Caco-2 (cell line): ENCODE measurements around the gene GAL3ST3. TPM values are rescaled to one million over a fixed set of nuclear protein-coding genes. Genes with fewer than 3 reads are reported as not detected.

Experiments used
- BruUV-seq: library from RNA; stranded (reverse); fragments of 400-500 nt; replicated peaks from 2 replicates; lab custom pipeline; 2021; lab: Mats Ljungman, UMichigan
- CTCF ChIA-PET: fragments of 300-600 bp; sonication (Branson Sonifier 250); formaldehyde crosslinking; loops from one replicate; lab custom pipeline; 2022; ENCODE audit warnings: antibody characterized with exemption; lab: Charles Lee
- POLR2A ChIA-PET: fragments of 300-600 bp; sonication (Branson Sonifier 250); formaldehyde crosslinking; loops from one replicate; lab custom pipeline; 2022; ENCODE audit warnings: antibody characterized with exemption; lab: Charles Lee
- DNase-seq, 2 experiments: peaks; one replicate each; pipeline versions ENCODE4 v3.0.0 to v3.0.0-alpha.2; 2020 to 2022
- H3K27me3 ChIP-seq: replicated peaks from 2 replicates; pipeline ENCODE4 v1.6.0; 2011; ENCODE audit warnings: low read length; ENCODE audit not compliant: control insufficient read depth, insufficient read depth
- H3K36me3 ChIP-seq: 2 replicates; pipeline ENCODE4 v1.5.1; 2011; ENCODE audit warnings: low read length; ENCODE audit not compliant: control insufficient read depth, insufficient read depth
- H3K4me1 ChIP-seq: fragments of 250-450 bp; sonication (Bioruptor Pico); 2 replicates; pipeline ENCODE4 v1.5.1; 2020; ENCODE audit warnings: mild to moderate bottlenecking
- H3K4me3 ChIP-seq: 2 replicates; pipeline ENCODE4 v1.5.1; 2011; ENCODE audit warnings: low read depth, mild to moderate bottlenecking, control low read depth, low read length
- H3K9me3 ChIP-seq: fragments of 250-450 bp; sonication (Bioruptor Pico); 2 replicates; pipeline ENCODE4 v1.5.1; 2020; ENCODE audit warnings: mild to moderate bottlenecking, moderate library complexity
- H3K27ac Mint-ChIP-seq: one replicate; pipeline ENCODE4 v1.8.0; 2022; ENCODE audit warnings: mixed read lengths; ENCODE audit not compliant: unreplicated experiment
- H3K27me3 Mint-ChIP-seq: one replicate; pipeline ENCODE4 v1.8.0; 2022; ENCODE audit warnings: mixed read lengths; ENCODE audit not compliant: insufficient read depth, unreplicated experiment
- H3K36me3 Mint-ChIP-seq: one replicate; pipeline ENCODE4 v1.8.0; 2022; ENCODE audit warnings: mild to moderate bottlenecking, mixed read lengths; ENCODE audit not compliant: insufficient read depth, unreplicated experiment
- H3K4me1 Mint-ChIP-seq: one replicate; pipeline ENCODE4 v1.8.0; 2022; ENCODE audit warnings: low read depth, mixed read lengths; ENCODE audit not compliant: unreplicated experiment
- H3K4me3 Mint-ChIP-seq: one replicate; pipeline ENCODE4 v1.8.0; 2022; ENCODE audit warnings: mild to moderate bottlenecking, moderate library complexity, mixed read lengths; ENCODE audit not compliant: unreplicated experiment
- H3K9me3 Mint-ChIP-seq: one replicate; pipeline ENCODE4 v1.8.0; 2022; ENCODE audit warnings: mixed read lengths; ENCODE audit not compliant: unreplicated experiment
- intact Hi-C: fragments of 100-400 bp; cut with micrococcal nuclease; formaldehyde crosslinking; loops from one replicate; pipeline ENCODE4 v1.10.0; 2022; ENCODE audit not compliant: unreplicated experiment
- total RNA-seq: library from RNA; stranded (reverse); gene quantifications from 2 replicates; pipeline ENCODE4 v1.2.3, GENCODE V29; 2022
- TF ChIP-seq, protein P1 (sequence below), 2 experiments: fragments of 200-600 bp in 1 of 2; IDR thresholded peaks; 1 replicate in 1 of 2; 2 replicates in 1 of 2; pipeline versions ENCODE4 v1.5.1 to v1.8.0; 2011 to 2022; ENCODE audit warnings: antibody characterized with exemption in 1 of 2, control low read depth in 1 of 2, inconsistent platforms in 1 of 2, low read depth in 1 of 2, low read length in 1 of 2, mild to moderate bottlenecking in 1 of 2, moderate library complexity in 1 of 2; ENCODE audit not compliant: insufficient read depth in 1 of 2, severe bottlenecking in 1 of 2, unreplicated experiment in 1 of 2

Gene GAL3ST3
- total RNA-seq, 1 experiment from 2014 or later: not detected

DNA sequence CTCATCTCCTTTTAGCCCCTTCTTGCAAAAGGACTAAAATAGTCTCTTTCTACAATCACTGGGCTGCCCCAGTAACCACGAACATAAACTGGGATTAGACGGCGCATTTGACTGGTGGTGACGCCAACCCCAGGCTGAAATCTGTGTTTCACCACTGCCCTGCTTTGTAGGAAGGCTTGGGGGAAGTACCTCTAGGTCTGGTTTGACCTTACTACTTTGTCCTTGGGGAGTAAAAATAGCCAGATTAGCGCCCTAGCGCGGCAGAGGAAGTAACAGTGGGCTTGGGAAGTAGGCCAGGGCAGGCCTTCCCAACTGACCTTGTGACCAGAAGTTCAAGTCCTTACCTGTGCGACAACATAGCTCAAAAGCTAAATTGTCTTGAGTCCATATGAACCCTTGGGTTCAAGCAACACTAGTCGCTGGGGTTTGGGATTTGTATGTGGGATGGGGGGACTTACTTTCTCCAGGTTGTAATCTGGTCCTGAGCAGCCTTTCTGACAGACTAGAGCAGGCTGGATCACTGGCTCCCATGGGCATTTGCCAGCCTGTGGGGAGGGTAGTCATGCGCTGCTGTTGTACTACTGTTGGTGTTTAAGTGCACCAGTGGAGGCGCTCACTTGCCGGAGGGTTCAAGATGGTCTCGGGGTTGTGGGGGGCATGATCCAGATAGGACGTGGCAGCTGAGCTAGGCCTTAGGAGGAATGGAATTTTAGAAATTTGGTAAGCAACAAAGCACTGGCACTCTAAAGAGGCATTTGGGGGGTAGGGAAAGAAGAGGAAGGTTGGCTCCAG, 20.2 kb upstream of the GAL3ST3 start:
- Histone ChIP-seq H3K4me1 (peaks cover 15% of the 10 kb centered on the region; the same call in 1 of the 2 replicates), H3K36me3 (peaks cover 5% of the 10 kb centered on the region; the same call in 1 of the 2 replicates), H3K27me3 (no peaks in the 10 kb centered on the region), H3K9me3 (no peaks in the 10 kb centered on the region), H3K4me3 (peak overlapping the region; percentile 83)
- POLR2A ChIA-PET: interaction anchor here (1.4 kb wide), 1 partner anchor 17 kb away, joined by 6 read pairs; the partner anchor contains the start of gene SF3B2
- TF ChIP-seq, protein P1, sequence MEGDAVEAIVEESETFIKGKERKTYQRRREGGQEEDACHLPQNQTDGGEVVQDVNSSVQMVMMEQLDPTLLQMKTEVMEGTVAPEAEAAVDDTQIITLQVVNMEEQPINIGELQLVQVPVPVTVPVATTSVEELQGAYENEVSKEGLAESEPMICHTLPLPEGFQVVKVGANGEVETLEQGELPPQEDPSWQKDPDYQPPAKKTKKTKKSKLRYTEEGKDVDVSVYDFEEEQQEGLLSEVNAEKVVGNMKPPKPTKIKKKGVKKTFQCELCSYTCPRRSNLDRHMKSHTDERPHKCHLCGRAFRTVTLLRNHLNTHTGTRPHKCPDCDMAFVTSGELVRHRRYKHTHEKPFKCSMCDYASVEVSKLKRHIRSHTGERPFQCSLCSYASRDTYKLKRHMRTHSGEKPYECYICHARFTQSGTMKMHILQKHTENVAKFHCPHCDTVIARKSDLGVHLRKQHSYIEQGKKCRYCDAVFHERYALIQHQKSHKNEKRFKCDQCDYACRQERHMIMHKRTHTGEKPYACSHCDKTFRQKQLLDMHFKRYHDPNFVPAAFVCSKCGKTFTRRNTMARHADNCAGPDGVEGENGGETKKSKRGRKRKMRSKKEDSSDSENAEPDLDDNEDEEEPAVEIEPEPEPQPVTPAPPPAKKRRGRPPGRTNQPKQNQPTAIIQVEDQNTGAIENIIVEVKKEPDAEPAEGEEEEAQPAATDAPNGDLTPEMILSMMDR (IDR thresholded peaks at IDR 0.05; ENCODE audit: insufficient read depth in 1 of 2, low read depth in 1 of 2, low read length in 1 of 2, severe bottlenecking in 1 of 2, unreplicated experiment in 1 of 2): no peak
- TSS peak; percentile 56 for BruUV-seq
- Mint-ChIP-seq H3K27me3 (no peaks in the 10 kb centered on the region), H3K4me1 (peaks cover 17% of the 10 kb centered on the region), H3K9me3 (no peaks in the 10 kb centered on the region), H3K36me3 (peaks cover 72% of the 10 kb centered on the region), H3K4me3 (peak overlapping the region; percentile 74), H3K27ac (peak overlapping the region; percentile 63)
- no peak for DNase-seq
- CTCF ChIA-PET: interaction anchor here (0.6 to 2.5 kb wide), 9 partner anchors 17 to 794 kb away, joined by 3 to 6 read pairs (median 4); partner anchors contain the start of gene SF3B2
- intact Hi-C loops: loop anchor here (1.0 to 2.0 kb wide), 2 partner anchors 16 to 65 kb away; partner anchors contain the start of gene SF3B2

DNA sequence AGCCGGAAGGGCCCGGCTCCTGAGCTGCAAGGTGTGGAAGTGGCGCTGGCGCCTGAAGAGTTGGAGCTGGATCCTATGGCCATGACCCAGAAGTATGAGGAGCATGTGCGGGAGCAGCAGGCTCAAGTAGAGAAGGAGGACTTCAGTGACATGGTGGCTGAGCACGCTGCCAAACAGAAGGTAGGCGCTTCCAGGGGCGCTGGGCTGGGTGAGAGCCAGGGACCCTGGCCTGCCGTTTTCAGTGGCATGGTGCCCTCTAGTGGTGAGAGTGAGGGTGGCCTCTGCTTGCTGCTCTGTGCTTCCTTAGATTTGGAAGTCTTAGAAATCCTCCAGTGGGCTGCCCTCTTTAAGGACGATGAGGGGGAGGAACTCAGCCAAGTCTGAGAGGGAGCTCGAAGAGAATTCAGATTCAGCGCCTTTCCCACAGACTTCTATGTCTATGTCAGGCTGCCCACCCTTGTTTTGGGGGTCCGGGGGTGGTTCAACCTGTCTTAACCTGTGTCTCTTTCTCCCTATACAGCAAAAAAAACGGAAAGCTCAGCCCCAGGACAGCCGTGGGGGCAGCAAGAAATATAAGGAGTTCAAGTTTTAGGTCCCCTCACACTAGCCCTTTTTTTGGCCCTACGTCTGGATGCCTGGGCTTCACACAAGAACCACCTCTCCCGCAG, 19.3 kb upstream of the GAL3ST3 start:
- Histone ChIP-seq H3K4me3 (no peak overlapping the region), H3K9me3 (no peaks in the 10 kb centered on the region), H3K4me1 (peaks cover 15% of the 10 kb centered on the region; the same call in 1 of the 2 replicates), H3K36me3 (peaks cover 7% of the 10 kb centered on the region), H3K27me3 (no peaks in the 10 kb centered on the region)
- ChIA-PET CTCF (interaction anchor here (0.6 to 2.5 kb wide), 8 partner anchors 16 to 177 kb away, joined by 3 to 6 read pairs (median 4); partner anchors contain the start of gene SF3B2), POLR2A (interaction anchor here (1.4 kb wide), 1 partner anchor 16 kb away, joined by 6 read pairs; the partner anchor contains the start of gene SF3B2)
- H3K4me3 Mint-ChIP-seq: peak overlapping the region; percentile 32
- H3K27ac Mint-ChIP-seq: no peak overlapping the region
- H3K4me1 Mint-ChIP-seq: peaks cover 16% of the 10 kb centered on the region
- H3K27me3 Mint-ChIP-seq: no peaks in the 10 kb centered on the region
- peak; percentile 79 to 89 for DNase-seq
- intact Hi-C loops: loop anchor here (1.0 to 2.0 kb wide), 2 partner anchors 15 to 66 kb away; partner anchors contain the start of gene SF3B2
- TSS peak; percentile 1 for BruUV-seq
- H3K9me3 Mint-ChIP-seq: no peaks in the 10 kb centered on the region
- H3K36me3 Mint-ChIP-seq: peaks cover 75% of the 10 kb centered on the region
- TF ChIP-seq, protein P1 (IDR thresholded peaks at IDR 0.05; ENCODE audit: insufficient read depth in 1 of 2, low read depth in 1 of 2, low read length in 1 of 2, severe bottlenecking in 1 of 2, unreplicated experiment in 1 of 2): peak; percentile 87 to 94

DNA sequence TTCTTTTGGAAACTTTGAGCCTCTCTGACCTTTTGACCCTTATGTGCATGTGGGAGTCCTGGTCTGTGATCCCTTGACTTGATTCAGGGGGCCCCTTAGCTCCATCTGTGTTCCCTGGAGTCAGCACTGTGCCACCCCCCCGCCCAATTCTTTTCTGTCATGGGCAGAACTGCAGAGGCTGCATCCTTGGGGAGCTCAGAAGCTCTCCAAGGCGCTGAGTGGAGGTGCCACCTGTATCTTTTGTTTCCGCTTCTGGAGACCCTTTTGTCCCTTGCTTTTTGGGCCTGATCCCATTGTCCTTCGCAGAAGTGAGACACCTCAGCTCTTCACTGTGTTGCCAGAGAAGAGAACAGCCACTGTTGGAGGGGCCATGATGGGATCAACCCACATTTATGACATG, 18.7 kb upstream of the GAL3ST3 start:
- peaks cover 81% of the 10 kb centered on the region for H3K36me3 Mint-ChIP-seq
- Histone ChIP-seq H3K4me1 (peaks cover 15% of the 10 kb centered on the region; the same call in 1 of the 2 replicates), H3K27me3 (no peaks in the 10 kb centered on the region), H3K36me3 (peaks cover 7% of the 10 kb centered on the region), H3K9me3 (no peaks in the 10 kb centered on the region), H3K4me3 (no peak overlapping the region)
- no peaks in the 10 kb centered on the region for H3K27me3 Mint-ChIP-seq
- TF ChIP-seq, protein P1 (IDR thresholded peaks at IDR 0.05; ENCODE audit: insufficient read depth in 1 of 2, low read depth in 1 of 2, low read length in 1 of 2, severe bottlenecking in 1 of 2, unreplicated experiment in 1 of 2): no peak
- H3K9me3 Mint-ChIP-seq: no peaks in the 10 kb centered on the region
- H3K27ac Mint-ChIP-seq: no peak overlapping the region
- intact Hi-C loops: loop anchor here (1.0 to 2.0 kb wide), 2 partner anchors 15 to 67 kb away; partner anchors contain the start of gene SF3B2
- no peak overlapping the region for H3K4me3 Mint-ChIP-seq
- DNase-seq: no peak
- H3K4me1 Mint-ChIP-seq: peaks cover 10% of the 10 kb centered on the region
- CTCF ChIA-PET: interaction anchor here (0.6 to 2.5 kb wide), 4 partner anchors 15 to 170 kb away, joined by 3 to 6 read pairs (median 4); partner anchors contain the start of gene SF3B2
- no TSS peak for BruUV-seq
- POLR2A ChIA-PET: no interaction called here
